Measurements from ENCODE around the gene KRT222. TPM values are rescaled to one million over a fixed set of nuclear protein-coding genes. Genes with fewer than 3 reads are reported as not detected.

KRT222 gene
- polyA plus RNA-seq, 1 donor (not counting 4 experiments of a cell fraction or from before 2014, with no cell fraction given): 0.76 TPM

DNA sequence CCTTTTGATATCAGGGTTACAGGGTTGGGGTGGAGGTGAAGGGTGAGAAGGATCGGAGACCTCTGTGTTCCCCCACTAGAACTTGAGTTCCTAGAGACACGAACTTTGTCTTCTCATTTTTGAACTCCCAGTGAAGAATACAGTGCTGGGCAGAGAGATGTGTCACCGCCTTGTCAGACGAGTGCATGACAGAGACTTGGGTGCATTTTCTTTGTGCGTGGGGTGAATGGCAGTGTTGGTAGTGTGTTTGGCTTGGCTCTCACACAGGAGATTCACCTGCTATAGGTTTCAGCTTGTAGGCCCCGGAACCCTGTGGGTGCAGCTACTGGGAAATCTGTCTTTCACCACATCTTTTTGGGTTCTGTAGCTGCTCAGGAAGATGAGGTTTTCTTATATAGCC, 59.7 kb downstream of the KRT222 start:
- FAIRE-seq (no peak), DNase-seq (ENCODE audit: low read depth, low spot score) (no peak)
- no peaks in the 10 kb centered on the region for H3K36me3 ChIP-seq (ENCODE audit: control insufficient read depth in 2 of 2, extremely low read depth in 1 of 2, insufficient read depth in 2 of 2, low read length in 2 of 2)
- dilution Hi-C loops (cut with MboI; ENCODE audit: extremely low pct_ligation_motif_present, low sequenced_read_pairs): no loop called here
- no peak overlapping the region for H3K27ac ChIP-seq (ENCODE audit: control insufficient read depth, insufficient read depth, low read length)
- H3K79me2 ChIP-seq (ENCODE audit: control insufficient read depth, insufficient read depth, low read length): no peaks in the 10 kb centered on the region
- H3K4me3 ChIP-seq (ENCODE audit: control insufficient read depth in 2 of 3, extremely low read depth in 1 of 3, insufficient read depth in 2 of 3, low read depth in 1 of 3, low read length in 3 of 3): no peak overlapping the region
- H3K27me3 ChIP-seq (ENCODE audit: control insufficient read depth, extremely low read depth, insufficient read depth, low read length): peaks cover 22% of the 10 kb centered on the region
- no peaks in the 10 kb centered on the region for H4K20me1 ChIP-seq (ENCODE audit: control insufficient read depth, extremely low read depth, insufficient read depth, low read length)
- H3K4me1 ChIP-seq (ENCODE audit: control insufficient read depth, extremely low read depth, insufficient read depth, low read length): no peaks in the 10 kb centered on the region
- TF ChIP-seq EZH2 (IDR thresholded peaks at IDR 0.05; ENCODE audit: low read length): no peak
- TF ChIP-seq, protein P1, sequence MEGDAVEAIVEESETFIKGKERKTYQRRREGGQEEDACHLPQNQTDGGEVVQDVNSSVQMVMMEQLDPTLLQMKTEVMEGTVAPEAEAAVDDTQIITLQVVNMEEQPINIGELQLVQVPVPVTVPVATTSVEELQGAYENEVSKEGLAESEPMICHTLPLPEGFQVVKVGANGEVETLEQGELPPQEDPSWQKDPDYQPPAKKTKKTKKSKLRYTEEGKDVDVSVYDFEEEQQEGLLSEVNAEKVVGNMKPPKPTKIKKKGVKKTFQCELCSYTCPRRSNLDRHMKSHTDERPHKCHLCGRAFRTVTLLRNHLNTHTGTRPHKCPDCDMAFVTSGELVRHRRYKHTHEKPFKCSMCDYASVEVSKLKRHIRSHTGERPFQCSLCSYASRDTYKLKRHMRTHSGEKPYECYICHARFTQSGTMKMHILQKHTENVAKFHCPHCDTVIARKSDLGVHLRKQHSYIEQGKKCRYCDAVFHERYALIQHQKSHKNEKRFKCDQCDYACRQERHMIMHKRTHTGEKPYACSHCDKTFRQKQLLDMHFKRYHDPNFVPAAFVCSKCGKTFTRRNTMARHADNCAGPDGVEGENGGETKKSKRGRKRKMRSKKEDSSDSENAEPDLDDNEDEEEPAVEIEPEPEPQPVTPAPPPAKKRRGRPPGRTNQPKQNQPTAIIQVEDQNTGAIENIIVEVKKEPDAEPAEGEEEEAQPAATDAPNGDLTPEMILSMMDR (optimal IDR thresholded peaks at IDR 0.05 in 1 of 3, IDR thresholded peaks at IDR 0.05 in 1 of 3, conservative IDR thresholded peaks at IDR 0.05 in 1 of 3; ENCODE audit: extremely low read depth in 1 of 3, insufficient read depth in 2 of 3, low read length in 3 of 3): no peak
- no peaks in the 10 kb centered on the region for H3K9me3 ChIP-seq (ENCODE audit: control insufficient read depth, low read depth, low read length)
- no peak overlapping the region for H3K4me2 ChIP-seq (ENCODE audit: control insufficient read depth, extremely low read depth, insufficient read depth, low read depth, low read length)
- H2AFZ ChIP-seq (ENCODE audit: control insufficient read depth, low read length): no peak overlapping the region
- H3K9ac ChIP-seq (ENCODE audit: control insufficient read depth, extremely low read depth, insufficient read depth, low read length): no peak overlapping the region
- no peaks in the 10 kb centered on the region for H3K9me1 ChIP-seq (ENCODE audit: control insufficient read depth, extremely low read depth, insufficient read depth, low read length)

Other genes with a start within 250 kb of the KRT222 start
- gene TOP2A, start 247.3 kb downstream of the KRT222 start, polyA plus RNA-seq: 5.2 to 45.0 TPM (median 27.1 TPM) in 3 replicates
- gene IGFBP4, start 221.7 kb downstream of the KRT222 start, polyA plus RNA-seq: 6.0 to 13.8 TPM (median 6.8 TPM) in 3 replicates
- gene TNS4, start 163.6 kb downstream of the KRT222 start, polyA plus RNA-seq: 129 to 171 TPM (median 160 TPM) in 3 replicates
- gene CCR7, start 99.7 kb downstream of the KRT222 start, polyA plus RNA-seq: 0.06 to 0.63 TPM (median 0.16 TPM) in 3 replicates
- 38.9 to 60.6 TPM (median 58.4 TPM) in 3 replicates for gene SMARCE1, start 17.4 kb downstream of the KRT222 start, polyA plus RNA-seq
- 1.0 to 1.8 TPM (median 1.3 TPM) in 3 replicates for gene KRT24, start 38.6 kb upstream of the KRT222 start, polyA plus RNA-seq
- not detected in 3 replicates for gene KRT25, start 90.2 kb upstream of the KRT222 start, polyA plus RNA-seq
- gene KRT26, start 107.0 kb upstream of the KRT222 start, polyA plus RNA-seq: not detected in 3 replicates
- 0.05 TPM in 1 of 3 replicates, not detected in the others for gene KRT27, start 117.4 kb upstream of the KRT222 start, polyA plus RNA-seq
- gene KRT28, start 134.8 kb upstream of the KRT222 start, polyA plus RNA-seq: not detected in 3 replicates
- gene KRT10, start 157.4 kb upstream of the KRT222 start, polyA plus RNA-seq: 27.2 to 67.9 TPM (median 66.2 TPM) in 3 replicates
- gene KRT12, start 202.0 kb upstream of the KRT222 start, polyA plus RNA-seq: not detected in 3 replicates
- not detected in 3 replicates for gene KRT20, start 220.1 kb upstream of the KRT222 start, polyA plus RNA-seq